ENCODE results near the gene MAD1L1.

- TF ChIP-seq CTCF (IDR thresholded peaks at IDR 0.05) (no peak), EP300 (IDR thresholded peaks at IDR 0.05; ENCODE audit: low read depth) (no peak), POLR2AphosphoS5 (IDR thresholded peaks at IDR 0.05) (no peak), POLR2A (IDR thresholded peaks at IDR 0.05) (no peak)
These were observed 390.2 kb downstream of the MAD1L1 start for GRCh38 chr7:1842321-1843221.
